Measurements from ENCODE around the gene PCP4L1. TPM values are rescaled to one million over a fixed set of nuclear protein-coding genes. Genes with fewer than 3 reads are reported as not detected.
"Not testable (repeated sequence)": the region's sequence is repeated elsewhere in the genome, so short reads cannot be mapped to it uniquely, and the experiment has no call there.

PCP4L1 gene
- total RNA-seq, 1 experiment from 2014 or later: not detected

GRCh38 chr1:161251579-161251978, 7.0 kb upstream of the PCP4L1 start:
- no TSS peak for BruUV-seq (replicated peaks)
- Histone ChIP-seq H3K4me2 (ENCODE audit: low read length) (no peak overlapping the region), H3K79me2 (ENCODE audit: insufficient read depth, low read length) (no peaks in the 10 kb centered on the region), H4K20me1 (ENCODE audit: insufficient read depth) (no peaks in the 10 kb centered on the region), H3K9me3 (ENCODE audit: control insufficient read depth in 1 of 2, insufficient read depth in 1 of 2, low read depth in 1 of 2, low read length in 2 of 2) (peaks cover 0 to 4% of the 10 kb centered on the region in 2 experiments; a peak in 1 of 4 replicates), H2AFZ (ENCODE audit: low read depth, low read length, poor library complexity, severe bottlenecking) (no peak overlapping the region), H3K27me3 (ENCODE audit: insufficient read depth, low read length) (no peaks in the 10 kb centered on the region), H3K9me2 (ENCODE audit: insufficient read depth) (no peaks in the 10 kb centered on the region), H3K4me1 (ENCODE audit: control insufficient read depth in 1 of 2, insufficient read depth in 2 of 2, low read length in 2 of 2) (no peaks in the 10 kb centered on the region), H3K4me3 (replicated peaks in 1 of 2; ENCODE audit: low read depth in 1 of 2, low read length in 2 of 2) (no peak overlapping the region), H3K36me3 (ENCODE audit: control insufficient read depth in 1 of 2, insufficient read depth in 2 of 2, low read length in 2 of 2) (no peaks in the 10 kb centered on the region), H3K27ac (ENCODE audit: low read depth, low read length) (no peak overlapping the region), H3K9ac (ENCODE audit: low read length) (no peak overlapping the region)
- CTCF ChIA-PET: no interaction called here
- intact Hi-C loops (cut with micrococcal nuclease): no loop called here
- no peak for ATAC-seq
- no peak for DNase-seq (ENCODE audit: low read depth, low spot score)
- POLR2A ChIA-PET: no interaction called here
- TF ChIP-seq TCF7L2 (IDR thresholded peaks at IDR 0.05; ENCODE audit: borderline replicate concordance, extremely low read depth, insufficient read depth, insufficient read length): no peak
- RAD21 ChIA-PET (ENCODE audit: low non-redundant PET in 1 of 2, low total read pairs in 2 of 2, uncharacterized antibody in 2 of 2, unreplicated experiment in 2 of 2): no interaction called here

- H3K4me2 ChIP-seq (ENCODE audit: low read length); ATAC-seq; H3K4me1 ChIP-seq (ENCODE audit: control insufficient read depth in 1 of 2, insufficient read depth in 2 of 2, low read length in 2 of 2); DNase-seq (ENCODE audit: low read depth, low spot score); POLR2A ChIA-PET; H3K9me2 ChIP-seq (ENCODE audit: insufficient read depth); H2AFZ ChIP-seq (ENCODE audit: low read depth, low read length, poor library complexity, severe bottlenecking); H4K20me1 ChIP-seq (ENCODE audit: insufficient read depth); H3K9ac ChIP-seq (ENCODE audit: low read length); H3K36me3 ChIP-seq (ENCODE audit: control insufficient read depth in 1 of 2, insufficient read depth in 2 of 2, low read length in 2 of 2); CTCF ChIA-PET; BruUV-seq (replicated peaks); H3K79me2 ChIP-seq (ENCODE audit: insufficient read depth, low read length); H3K27ac ChIP-seq (ENCODE audit: low read depth, low read length); RAD21 ChIA-PET (ENCODE audit: low non-redundant PET in 1 of 2, low total read pairs in 2 of 2, uncharacterized antibody in 2 of 2, unreplicated experiment in 2 of 2); intact Hi-C loops (cut with micrococcal nuclease); H3K4me3 ChIP-seq (replicated peaks in 1 of 2; ENCODE audit: low read depth in 1 of 2, low read length in 2 of 2); H3K27me3 ChIP-seq (ENCODE audit: insufficient read depth, low read length): not testable (repeated sequence)
- H3K9me3 ChIP-seq (ENCODE audit: control insufficient read depth in 1 of 2, insufficient read depth in 1 of 2, low read depth in 1 of 2, low read length in 2 of 2): peaks cover 0 to 10% of the 10 kb centered on the region in 2 experiments; a peak in 1 of 4 replicates
Measured at GRCh38 chr1:161255302-161255701, 3.2 kb upstream of the PCP4L1 start.

- H3K27ac ChIP-seq (ENCODE audit: low read depth, low read length); H3K36me3 ChIP-seq (ENCODE audit: control insufficient read depth in 1 of 2, insufficient read depth in 2 of 2, low read length in 2 of 2); BruUV-seq (replicated peaks); H3K4me2 ChIP-seq (ENCODE audit: low read length); ATAC-seq; POLR2A ChIA-PET; intact Hi-C loops (cut with micrococcal nuclease); H3K9me2 ChIP-seq (ENCODE audit: insufficient read depth); H3K9ac ChIP-seq (ENCODE audit: low read length); H3K4me1 ChIP-seq (ENCODE audit: control insufficient read depth in 1 of 2, insufficient read depth in 2 of 2, low read length in 2 of 2); RAD21 ChIA-PET (ENCODE audit: low non-redundant PET in 1 of 2, low total read pairs in 2 of 2, uncharacterized antibody in 2 of 2, unreplicated experiment in 2 of 2); H3K4me3 ChIP-seq (replicated peaks in 1 of 2; ENCODE audit: low read depth in 1 of 2, low read length in 2 of 2); DNase-seq (ENCODE audit: low read depth, low spot score); H2AFZ ChIP-seq (ENCODE audit: low read depth, low read length, poor library complexity, severe bottlenecking); CTCF ChIA-PET; H3K79me2 ChIP-seq (ENCODE audit: insufficient read depth, low read length); H4K20me1 ChIP-seq (ENCODE audit: insufficient read depth): not testable (repeated sequence)
- Histone ChIP-seq H3K27me3 (ENCODE audit: insufficient read depth, low read length) (peaks cover 11% of the 10 kb centered on the region), H3K9me3 (ENCODE audit: control insufficient read depth in 1 of 2, insufficient read depth in 1 of 2, low read depth in 1 of 2, low read length in 2 of 2) (peaks cover 0 to 10% of the 10 kb centered on the region in 2 experiments; a peak in 1 of 4 replicates)
Measured at GRCh38 chr1:161255955-161256520, 2.5 kb upstream of the PCP4L1 start.

GRCh38 chr1:161257109-161257508, 1.4 kb upstream of the PCP4L1 start:
- H3K4me3 ChIP-seq (replicated peaks in 1 of 2; ENCODE audit: low read depth in 1 of 2, low read length in 2 of 2); intact Hi-C loops (cut with micrococcal nuclease); H3K79me2 ChIP-seq (ENCODE audit: insufficient read depth, low read length); POLR2A ChIA-PET; RAD21 ChIA-PET (ENCODE audit: low non-redundant PET in 1 of 2, low total read pairs in 2 of 2, uncharacterized antibody in 2 of 2, unreplicated experiment in 2 of 2); DNase-seq (ENCODE audit: low read depth, low spot score); ATAC-seq; H3K27ac ChIP-seq (ENCODE audit: low read depth, low read length); H4K20me1 ChIP-seq (ENCODE audit: insufficient read depth); H3K4me2 ChIP-seq (ENCODE audit: low read length); CTCF ChIA-PET; H3K9ac ChIP-seq (ENCODE audit: low read length); H2AFZ ChIP-seq (ENCODE audit: low read depth, low read length, poor library complexity, severe bottlenecking); H3K9me2 ChIP-seq (ENCODE audit: insufficient read depth); BruUV-seq (replicated peaks); H3K36me3 ChIP-seq (ENCODE audit: control insufficient read depth in 1 of 2, insufficient read depth in 2 of 2, low read length in 2 of 2); H3K4me1 ChIP-seq (ENCODE audit: control insufficient read depth in 1 of 2, insufficient read depth in 2 of 2, low read length in 2 of 2): not testable (repeated sequence)
- Histone ChIP-seq H3K9me3 (ENCODE audit: control insufficient read depth in 1 of 2, insufficient read depth in 1 of 2, low read depth in 1 of 2, low read length in 2 of 2) (peaks cover 0 to 10% of the 10 kb centered on the region in 2 experiments; a peak in 1 of 4 replicates), H3K27me3 (ENCODE audit: insufficient read depth, low read length) (peaks cover 14% of the 10 kb centered on the region)

All from HCT116 (cell line).